Stimulated activated CD8-positive, alpha-beta memory T cell treated with anti-CD3 and anti-CD28 coated beads, Interleukin-4, amount 100 ng/mL, for 1 hour (primary cell): ENCODE results near the gene ICE2.
A peak's percentile ranks its signal among the peaks of the same experiment; 100 is the strongest.
"Not testable (repeated sequence)": the region's sequence is repeated elsewhere in the genome, so short reads cannot be mapped to it uniquely, and the experiment has no call there.

Experiments
- DNase-seq, 2 donors: peaks; one replicate each; pipeline ENCODE4 v3.0.0-alpha.2; 2020; ENCODE audit warnings: low read depth in 2 of 2, low spot score in 1 of 2

Gene ICE2

GRCh38 chr15:60412807-60413206, 66.1 kb downstream of the ICE2 start:
- DNase-seq = not testable (repeated sequence)

- no peak for DNase-seq
These were observed 67.0 kb downstream of the ICE2 start for GRCh38 chr15:60411774-60412425.

GRCh38 chr15:60410350-60410749, 68.6 kb downstream of the ICE2 start:
- DNase-seq = not testable (repeated sequence)

GRCh38 chr15:60408463-60408981, 70.4 kb downstream of the ICE2 start:
- DNase-seq = no peak

- no peak for DNase-seq
These were observed 71.5 kb downstream of the ICE2 start for GRCh38 chr15:60407415-60407805.

GRCh38 chr15:60406513-60407414, 72.2 kb downstream of the ICE2 start:
- DNase-seq = no peak

GRCh38 chr15:60405399-60405798, 73.5 kb downstream of the ICE2 start:
- no peak for DNase-seq

- not testable (repeated sequence) for DNase-seq
These were observed 74.6 kb downstream of the ICE2 start for GRCh38 chr15:60404351-60404750.

GRCh38 chr15:60400944-60401343, 78.0 kb downstream of the ICE2 start:
- no peak for DNase-seq

GRCh38 chr15:60399931-60400330, 79.0 kb downstream of the ICE2 start:
- DNase-seq = no peak

GRCh38 chr15:60399246-60399915, 79.6 kb downstream of the ICE2 start:
- no peak for DNase-seq

- peak; percentile 54 to 78 for DNase-seq
These were observed 81.0 kb downstream of the ICE2 start, which contains the start of gene ANXA2 for GRCh38 chr15:60397772-60398445. Gene ANXA2, minus strand, starts transcription at chr15:60397986. Its CDS starts 11,911 bp downstream, at chr15:60386075.

- DNase-seq = peak in 1 of 2 donors; percentile 3
These were observed 81.8 kb downstream of the ICE2 start for GRCh38 chr15:60396958-60397771.

GRCh38 chr15:60396560-60396957, 82.4 kb downstream of the ICE2 start:
- DNase-seq = no peak

- no peak for DNase-seq
These were observed 82.8 kb downstream of the ICE2 start for GRCh38 chr15:60396100-60396499.

GRCh38 chr15:60395276-60396011, 83.5 kb downstream of the ICE2 start:
- DNase-seq = no peak

- no peak for DNase-seq
These were observed 84.2 kb downstream of the ICE2 start for GRCh38 chr15:60394689-60395097.

GRCh38 chr15:60392986-60393790, 85.8 kb downstream of the ICE2 start:
- DNase-seq = no peak

GRCh38 chr15:60392601-60392985, 86.3 kb downstream of the ICE2 start:
- DNase-seq = no peak
